DMS 273 treated with DMSO at 0.1 percent for 48 hours (cell line): ENCODE results near the gene WTIP.
"Not testable (repeated sequence)": the region's sequence is repeated elsewhere in the genome, so short reads cannot be mapped to it uniquely, and the experiment has no call there.

Experiments
- DNase-seq: peaks from one replicate; lab custom pipeline; 2025; lab: John Stamatoyannopoulos, UW

The WTIP gene

GRCh38 chr19:34478496-34478895, 3.1 kb upstream of the WTIP start:
- DNase-seq = not testable (repeated sequence)

DNA sequence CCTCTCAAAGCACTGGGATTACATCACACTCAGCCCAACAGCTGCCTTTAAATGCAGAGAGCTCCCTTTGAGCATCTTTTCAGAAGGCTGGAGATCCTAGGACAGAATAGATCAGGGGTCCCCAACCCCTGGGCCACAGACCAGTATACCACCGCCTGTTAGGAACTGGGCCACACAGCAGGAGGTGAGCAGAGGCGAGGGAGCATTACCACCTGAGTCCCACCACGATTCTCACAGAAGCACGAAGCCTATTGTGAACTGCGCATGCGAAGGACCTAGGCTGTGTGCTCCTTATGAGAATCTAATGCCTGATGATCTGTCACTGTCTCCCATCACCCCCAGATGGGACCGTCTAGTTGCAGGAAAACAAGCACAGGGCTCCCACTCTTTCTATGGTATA, 2.2 kb upstream of the WTIP start:
- no peak for DNase-seq

- no peak for DNase-seq
Measured at GRCh38 chr19:34480491-34480890, 1.1 kb upstream of the WTIP start.

DNA sequence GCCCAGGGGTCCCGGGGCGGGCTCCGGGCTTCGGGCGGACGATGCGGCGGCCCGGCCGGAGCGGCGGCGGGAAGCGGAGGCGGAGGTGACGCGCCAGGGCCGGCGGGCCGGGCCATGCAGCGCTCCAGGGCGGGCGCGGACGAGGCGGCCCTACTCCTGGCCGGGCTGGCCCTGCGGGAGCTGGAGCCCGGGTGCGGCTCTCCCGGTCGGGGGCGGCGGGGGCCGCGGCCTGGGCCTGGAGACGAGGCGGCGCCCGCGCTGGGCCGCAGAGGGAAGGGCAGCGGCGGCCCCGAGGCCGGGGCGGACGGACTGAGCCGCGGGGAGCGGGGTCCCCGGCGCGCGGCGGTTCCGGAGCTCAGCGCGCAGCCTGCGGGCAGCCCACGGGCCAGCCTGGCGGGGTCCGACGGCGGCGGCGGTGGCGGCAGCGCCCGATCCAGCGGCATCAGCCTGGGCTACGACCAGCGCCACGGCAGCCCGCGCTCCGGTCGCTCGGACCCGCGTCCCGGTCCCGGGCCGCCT, 362 bp downstream of the WTIP start:
- DNase-seq = no peak

- no peak for DNase-seq
Measured at GRCh38 chr19:34482380-34483250, 1.1 kb downstream of the WTIP start.

GRCh38 chr19:34484328-34484727, 2.8 kb downstream of the WTIP start:
- DNase-seq = no peak

DNA sequence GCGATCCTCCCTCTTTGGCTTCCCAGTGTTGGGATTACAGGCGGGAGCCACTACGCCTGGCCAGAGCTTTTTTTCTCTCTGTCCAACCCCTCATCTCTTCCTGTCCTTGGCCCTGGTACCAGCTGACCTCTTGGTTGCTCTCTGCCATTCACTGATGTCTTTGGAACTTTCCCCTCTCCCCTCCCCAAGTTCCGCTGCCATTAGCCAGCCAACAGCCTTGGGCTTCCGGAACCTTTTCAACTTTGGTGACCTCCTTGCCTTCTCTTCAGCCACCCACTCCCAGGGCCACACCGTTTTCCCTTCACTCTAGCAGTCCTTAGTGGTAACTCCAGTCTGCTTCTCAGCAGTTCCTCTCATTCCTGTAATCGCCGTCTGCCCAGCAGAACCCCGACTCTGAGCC, 4.3 kb downstream of the WTIP start:
- no peak for DNase-seq

GRCh38 chr19:34487651-34488051, 6.1 kb downstream of the WTIP start:
- DNase-seq = no peak

GRCh38 chr19:34489175-34489574, 7.6 kb downstream of the WTIP start:
- DNase-seq = no peak

- DNase-seq = no peak
Measured at GRCh38 chr19:34490141-34490766, 8.7 kb downstream of the WTIP start.

DNA sequence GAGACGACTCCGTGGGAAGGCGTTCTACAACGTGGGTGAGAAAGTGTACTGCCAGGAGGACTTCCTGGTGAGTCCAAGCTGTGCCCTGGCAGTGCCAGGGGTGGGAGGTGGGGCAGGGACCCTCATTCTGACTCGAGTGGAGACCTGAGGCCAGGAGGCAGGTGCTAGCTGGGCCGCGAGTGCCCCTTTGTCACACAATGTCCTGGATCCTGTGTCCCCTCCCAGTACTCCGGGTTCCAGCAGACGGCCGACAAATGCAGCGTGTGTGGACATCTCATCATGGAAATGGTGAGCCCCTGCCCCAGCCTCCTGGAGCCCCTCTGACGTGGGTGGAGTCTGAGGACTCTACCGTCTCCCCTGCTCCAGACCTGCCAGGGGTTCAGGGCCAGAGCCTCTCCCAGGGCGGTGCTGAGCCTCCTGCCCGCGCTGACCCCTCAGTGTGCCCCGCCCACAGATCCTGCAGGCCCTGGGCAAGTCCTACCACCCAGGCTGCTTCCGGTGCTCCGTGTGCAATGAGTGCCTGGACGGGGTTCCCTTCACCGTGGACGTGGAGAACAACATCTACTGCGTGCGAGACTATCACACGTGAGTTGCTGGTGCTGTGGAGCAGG, 11.6 kb downstream of the WTIP start:
- no peak for DNase-seq

DNA sequence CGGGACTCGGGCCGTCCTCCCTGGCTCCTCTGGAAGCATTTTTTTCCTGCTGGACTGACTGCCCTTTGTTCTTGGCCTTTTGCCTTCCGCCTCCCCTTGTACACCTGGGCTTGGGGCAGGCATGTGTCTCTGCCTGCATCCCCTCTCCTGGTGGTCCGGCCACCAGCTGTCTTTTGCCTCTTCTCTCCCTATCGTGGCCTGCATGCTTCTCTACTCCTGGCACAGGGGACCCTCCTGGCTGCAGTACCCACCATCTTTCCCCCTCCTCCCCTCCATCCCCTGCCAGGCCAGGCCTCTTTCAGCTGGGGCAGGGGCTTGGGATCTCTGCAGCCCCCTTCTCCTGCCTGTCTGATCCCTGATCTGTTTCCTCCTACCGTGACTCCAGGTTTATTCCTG, 12.1 kb downstream of the WTIP start:
- no peak for DNase-seq

GRCh38 chr19:34494601-34495000, 13.0 kb downstream of the WTIP start:
- DNase-seq = no peak

- no peak for DNase-seq
Measured at GRCh38 chr19:34495416-34495815, 13.9 kb downstream of the WTIP start.

DNA sequence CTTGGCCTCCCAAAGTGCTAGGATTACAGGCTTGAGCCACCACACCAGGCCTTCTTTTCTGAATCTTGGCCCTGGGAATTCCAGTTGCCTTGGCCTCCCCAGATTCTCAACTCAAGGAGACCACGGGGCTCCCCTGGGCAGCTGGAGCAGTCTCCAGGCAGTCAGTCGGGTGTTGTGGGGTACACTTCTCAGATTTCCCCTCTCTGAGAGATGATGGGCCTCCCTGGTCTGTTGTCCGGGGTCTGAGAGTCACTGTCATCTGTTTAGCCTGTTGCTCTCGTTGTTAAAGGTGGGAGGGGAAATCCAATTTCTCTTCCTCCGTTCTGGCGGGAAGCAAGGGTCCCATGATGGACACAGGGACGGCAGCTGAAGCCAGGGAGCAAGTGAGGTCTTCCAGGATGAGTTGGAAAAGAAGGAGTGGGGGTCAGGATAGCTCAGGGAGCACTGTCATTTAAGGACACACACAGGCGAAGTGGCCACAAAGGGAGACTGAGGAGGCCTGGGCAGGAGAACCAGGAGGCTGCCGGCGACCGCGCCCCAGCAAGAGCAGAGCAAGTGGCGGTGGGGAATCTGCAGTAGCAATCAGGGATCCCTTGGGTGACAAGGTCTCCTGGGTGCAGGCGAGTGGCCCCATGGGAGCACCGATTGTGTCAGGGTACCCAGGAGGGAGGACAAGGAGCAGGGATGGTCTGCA, 15.7 kb downstream of the WTIP start:
- DNase-seq = no peak

DNA sequence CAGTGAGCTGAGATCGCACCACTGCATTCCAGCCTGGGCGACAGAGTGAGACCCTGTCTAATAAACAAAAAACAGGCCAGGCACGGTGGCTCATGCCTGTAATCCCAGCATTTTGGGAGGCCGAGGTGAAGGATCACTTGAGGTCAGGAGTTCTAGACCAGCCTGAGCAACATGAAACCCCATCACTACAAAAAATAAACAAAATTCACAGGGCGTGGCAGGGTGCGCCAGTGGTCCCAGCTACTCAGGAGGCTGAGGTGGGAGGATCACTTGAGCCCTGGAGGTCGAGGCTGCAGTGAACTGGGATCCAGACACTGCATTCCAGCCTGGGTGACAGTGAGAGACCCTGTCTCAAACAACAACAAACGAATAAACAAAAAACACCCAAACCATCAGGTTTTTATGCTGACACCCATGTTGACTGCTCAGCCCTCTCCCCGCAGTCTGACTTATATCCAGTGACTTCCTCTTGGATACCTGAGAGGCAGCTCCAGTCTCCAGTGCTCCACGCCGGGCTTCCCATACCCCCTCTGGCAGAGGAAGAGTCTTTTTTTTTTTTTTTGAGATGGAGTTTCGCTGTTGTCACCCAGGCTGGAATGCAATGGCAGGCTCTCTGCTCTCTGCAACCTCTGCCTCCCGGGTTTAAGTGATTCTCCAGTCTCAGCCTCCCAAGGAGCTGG, 17.7 kb downstream of the WTIP start:
- DNase-seq = no peak

DNA sequence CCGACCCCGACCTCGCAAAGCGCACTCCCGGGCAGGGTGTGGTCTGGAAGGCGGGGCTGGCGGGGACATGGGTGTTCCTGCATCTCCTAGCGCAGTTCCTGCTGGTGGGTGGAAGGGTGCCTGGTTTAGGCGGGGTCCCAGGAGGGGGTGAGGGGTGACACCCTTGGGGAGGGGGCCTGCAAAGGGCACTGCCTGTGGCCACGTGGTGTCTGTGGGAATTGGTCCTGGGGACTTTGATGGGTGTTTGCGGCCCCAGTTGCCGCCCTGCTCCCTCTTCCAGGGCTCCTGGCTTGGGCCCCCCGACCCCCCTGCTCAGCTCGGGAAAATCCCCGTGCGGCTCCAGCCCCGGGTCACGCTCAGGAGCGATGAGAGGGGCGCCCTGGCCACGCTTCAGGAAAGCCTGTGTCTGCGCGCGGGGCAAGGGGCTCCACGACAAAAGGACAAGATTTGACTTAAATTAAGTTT, 19.1 kb downstream of the WTIP start:
- DNase-seq = no peak

DNA sequence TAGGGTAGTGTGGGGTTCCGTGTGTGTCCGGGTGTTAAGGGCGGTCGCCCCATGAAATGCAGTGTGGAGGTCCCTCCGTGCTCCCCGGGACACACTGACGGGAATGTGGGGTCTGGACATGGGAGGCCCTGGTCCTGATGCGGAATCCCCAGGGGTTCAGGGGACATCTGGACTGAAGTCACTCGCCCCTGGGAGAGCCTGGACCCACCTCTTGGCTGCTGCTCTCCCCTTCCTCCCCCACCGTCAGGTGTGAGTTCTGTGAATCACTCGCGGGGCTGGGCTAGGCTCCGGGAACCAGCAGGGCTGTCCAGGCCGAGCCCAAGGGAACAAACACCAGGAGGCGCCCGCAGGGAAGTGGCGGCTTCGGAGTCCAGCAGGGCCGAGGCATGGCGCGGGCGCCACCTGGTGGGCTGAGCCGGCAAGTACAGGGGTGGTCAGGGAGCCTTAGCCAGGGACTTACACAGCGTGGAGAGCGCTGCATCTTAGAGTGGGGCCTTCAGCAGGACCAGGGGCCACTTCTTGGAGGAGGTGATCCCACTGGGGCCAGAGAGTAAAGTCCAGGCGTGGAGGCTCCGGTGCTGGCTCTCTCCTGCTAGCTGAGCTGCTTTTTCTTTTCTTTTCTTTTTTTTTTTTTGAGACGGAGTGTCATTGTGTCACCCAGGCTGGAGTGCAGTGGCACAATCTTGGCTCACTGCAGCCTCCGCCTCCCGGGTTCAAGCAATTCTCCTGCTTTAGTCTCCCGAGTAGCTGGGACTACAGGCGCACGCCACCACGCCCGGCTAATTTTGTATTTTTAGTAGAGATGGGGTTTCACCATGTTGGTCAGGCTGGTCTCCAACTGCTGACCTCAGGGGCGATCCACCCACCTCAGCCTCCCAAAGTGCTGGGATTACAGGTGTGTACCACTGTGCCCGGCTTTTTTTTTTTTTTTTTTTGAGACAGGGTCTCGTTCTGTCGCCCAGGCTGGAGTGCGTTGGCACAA, 20.1 kb downstream of the WTIP start:
- DNase-seq = peak; percentile 47

- DNase-seq = no peak
Measured at GRCh38 chr19:34502582-34503411, 21.2 kb downstream of the WTIP start.
